Activated CD4-positive, alpha-beta T cell treated with anti-CD3 and anti-CD28 coated beads for 4 hours (primary cell): ENCODE results near the gene WDR5B.

Experiments used
- DNase-seq, 2 donors: peaks; one replicate each; pipeline ENCODE4 v3.0.0-alpha.2; 2020

WDR5B gene

GRCh38 chr3:122365073-122365472 lies 50.8 kb downstream of the WDR5B start:
- DNase-seq, result no peak

- DNase-seq, result no peak
Measured at GRCh38 chr3:122364490-122364889, 51.4 kb downstream of the WDR5B start.
